OCI-LY7 (cell line): ENCODE data around the gene VMAC. TPM values are rescaled to one million over a fixed set of nuclear protein-coding genes. Genes with fewer than 3 reads are reported as not detected.
A peak's percentile ranks its signal among the peaks of the same experiment; 100 is the strongest.

Experiments used
- BruUV-seq: library from RNA; stranded (reverse); fragments of 400-500 nt; replicated peaks from 2 replicates; lab custom pipeline; 2021; lab: Mats Ljungman, UMichigan
- CTCF ChIA-PET: fragments of 300-600 bp; sonication (Branson Sonifier 250); formaldehyde crosslinking; loops from one replicate; lab custom pipeline; 2022; ENCODE audit warnings: antibody characterized with exemption; ENCODE audit not compliant: unreplicated experiment; lab: Charles Lee
- POLR2A ChIA-PET: fragments of 300-600 bp; sonication (Branson Sonifier 250); formaldehyde crosslinking; loops from one replicate; lab custom pipeline; 2022; ENCODE audit warnings: antibody characterized with exemption; lab: Charles Lee
- DNase-seq: peaks from one replicate; pipeline ENCODE4 v3.0.0-alpha.2; 2015; ENCODE audit warnings: low spot score
- H2AFZ ChIP-seq: fragments of 200-600 bp; sonication (generic), shearing (Covaris generic); 2 replicates; pipeline ENCODE4 v1.6.1; 2014; ENCODE audit warnings: mild to moderate bottlenecking, antibody characterized with exemption, low read length, moderate library complexity
- H3K27ac ChIP-seq: fragments of 200-600 bp; sonication (generic); 2 replicates; pipeline ENCODE4 v1.5.1; 2014; ENCODE audit warnings: mixed run types, low read depth, mild to moderate bottlenecking, moderate library complexity, low read length, inconsistent platforms; ENCODE audit not compliant: poor library complexity, severe bottlenecking
- H3K36me3 ChIP-seq: fragments of 200-600 bp; sonication (generic); 2 replicates; pipeline ENCODE4 v1.6.1; 2014; ENCODE audit warnings: mild to moderate bottlenecking, antibody characterized with exemption, low read length, moderate library complexity, mixed read lengths; ENCODE audit not compliant: insufficient read depth
- H3K4me1 ChIP-seq: fragments of 200-600 bp; sonication (generic); 2 replicates; pipeline ENCODE4 v1.5.1; 2014; ENCODE audit warnings: mild to moderate bottlenecking, low read length; ENCODE audit not compliant: insufficient read depth, poor library complexity, severe bottlenecking
- H3K4me2 ChIP-seq: fragments of 200-600 bp; sonication (generic); 2 replicates; pipeline ENCODE4 v1.6.1; 2014; ENCODE audit warnings: mild to moderate bottlenecking, low read length
- H3K4me3 ChIP-seq: fragments of 200-600 bp; sonication (generic); 2 replicates; pipeline ENCODE4 v1.5.1; 2014; ENCODE audit warnings: mild to moderate bottlenecking, low read depth, low read length; ENCODE audit not compliant: poor library complexity, severe bottlenecking
- H3K79me2 ChIP-seq: fragments of 200-600 bp; sonication (generic); 2 replicates; pipeline ENCODE4 v1.6.1; 2016; ENCODE audit warnings: low read depth, mild to moderate bottlenecking, low read length, moderate library complexity, mixed read lengths; ENCODE audit not compliant: insufficient read depth
- H3K9me2 ChIP-seq: fragments of 200-600 bp; sonication (generic); 2 replicates; pipeline ENCODE4 v1.6.1; 2016; ENCODE audit warnings: mild to moderate bottlenecking, low read length, mixed read lengths; ENCODE audit not compliant: insufficient read depth
- H3K9me3 ChIP-seq: fragments of 200-600 bp; sonication (generic); 2 replicates; pipeline ENCODE4 v1.6.1; 2014; ENCODE audit warnings: mild to moderate bottlenecking, mixed run types, low read length, mixed read lengths
- H4K20me1 ChIP-seq: fragments of 200-600 bp; sonication (generic); 2 replicates; pipeline ENCODE4 v1.6.1; 2014; ENCODE audit warnings: mild to moderate bottlenecking, antibody characterized with exemption, low read length, moderate library complexity, mixed read lengths; ENCODE audit not compliant: insufficient read depth
- CTCF ChIP-seq: fragments of 200-600 bp; sonication (generic); conservative IDR thresholded peaks from 2 replicates; pipeline ENCODE4 v1.5.1; 2014; ENCODE audit warnings: mild to moderate bottlenecking, antibody characterized with exemption, low read length, moderate library complexity, mixed read lengths
- EZH2phosphoT487 ChIP-seq: fragments of 200-600 bp; sonication (generic); IDR thresholded peaks from 2 replicates; pipeline ENCODE4 v1.6.1; 2018; ENCODE audit warnings: low read depth, borderline replicate concordance, mild to moderate bottlenecking, mixed run types, antibody characterized with exemption, low read length, moderate library complexity, mixed read lengths
- intact Hi-C: fragments of 100-400 bp; cut with micrococcal nuclease; formaldehyde crosslinking; loops from one replicate; pipeline ENCODE4 v1.10.0; 2022; ENCODE audit not compliant: unreplicated experiment
- total RNA-seq, 2 experiments: library from RNA; depleted of rRNA in 1 of 2; stranded (reverse); fragments of >200 nt in 1 of 2; shearing (Covaris generic) in 1 of 2; gene quantifications; 2 replicates each; pipeline ENCODE4 v1.2.3, GENCODE V29; 2014 to 2022

Gene VMAC
- total RNA-seq, 2 experiments from 2014 or later = 6.0 to 6.8 TPM

DNA sequence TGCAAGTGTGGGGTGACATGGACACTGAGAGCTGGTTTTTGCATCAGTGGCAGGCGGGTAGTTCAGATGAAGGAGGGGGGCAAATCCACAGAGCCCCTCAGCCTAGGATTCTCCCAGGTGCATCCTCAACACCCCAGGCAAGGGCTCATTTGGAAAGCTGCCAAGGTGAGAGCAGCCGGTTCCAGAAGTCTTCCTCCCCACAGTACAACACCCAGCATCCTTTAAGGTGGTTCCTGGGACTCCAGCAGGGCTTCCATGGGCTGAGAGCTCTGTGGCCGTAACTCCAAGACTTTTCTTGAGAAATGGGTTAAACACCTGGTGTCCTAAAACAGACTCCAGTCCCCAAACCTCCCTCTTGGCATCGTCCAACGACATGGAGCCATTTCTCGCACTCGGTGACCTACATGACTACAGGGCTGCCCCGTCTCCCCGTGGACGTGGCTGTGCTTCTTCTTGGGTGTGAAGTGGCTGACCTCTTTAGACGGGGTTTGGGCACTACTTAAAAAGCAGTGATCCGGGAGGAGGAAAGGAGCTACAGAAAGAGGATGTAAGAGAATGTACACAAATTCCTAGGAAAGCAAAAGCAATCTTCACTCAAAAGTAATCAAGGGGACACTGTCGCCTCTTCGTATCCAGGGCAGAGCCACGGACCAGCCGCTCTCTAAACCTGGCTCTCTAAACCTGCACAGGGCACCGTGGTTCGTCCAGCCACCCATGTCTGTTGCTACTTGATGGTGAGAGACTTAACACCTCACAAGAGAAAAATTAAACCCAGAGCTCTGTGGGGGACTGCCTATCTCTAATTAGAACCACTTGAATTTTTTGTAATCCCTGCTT is 47.7 kb downstream of the VMAC start:
- no peak for TF ChIP-seq CTCF
- no peak for TF ChIP-seq EZH2phosphoT487
- DNase-seq = no peak
- no TSS peak for BruUV-seq
- Histone ChIP-seq H4K20me1 (no peaks in the 10 kb centered on the region; the same call in 1 of the 2 replicates), H3K9me3 (no peaks in the 10 kb centered on the region), H3K4me3 (peak overlapping the region; percentile 58), H3K4me1 (peaks cover 95% of the 10 kb centered on the region), H3K27ac (peak overlapping the region; percentile 96), H3K9me2 (no peaks in the 10 kb centered on the region), H3K4me2 (peak overlapping the region; percentile 80), H2AFZ (no peak overlapping the region), H3K36me3 (peaks cover 39% of the 10 kb centered on the region; the same call in 1 of the 2 replicates), H3K79me2 (peaks cover 93% of the 10 kb centered on the region)
- intact Hi-C loops = loop anchor here (5.0 kb wide), 1 partner anchor 50 kb away; the partner anchor contains the start of genes NDUFA11 and VMAC
- ChIA-PET CTCF (interaction anchor here (0.7 to 1.2 kb wide), 3 partner anchors 61 to 263 kb away, joined by 3 to 4 read pairs (median 3); no protein-coding TSS in a partner anchor), POLR2A (interaction anchor here (0.6 to 1.8 kb wide), 6 partner anchors 14 to 483 kb away, joined by 3 to 7 read pairs (median 4); no protein-coding TSS in a partner anchor)

DNA sequence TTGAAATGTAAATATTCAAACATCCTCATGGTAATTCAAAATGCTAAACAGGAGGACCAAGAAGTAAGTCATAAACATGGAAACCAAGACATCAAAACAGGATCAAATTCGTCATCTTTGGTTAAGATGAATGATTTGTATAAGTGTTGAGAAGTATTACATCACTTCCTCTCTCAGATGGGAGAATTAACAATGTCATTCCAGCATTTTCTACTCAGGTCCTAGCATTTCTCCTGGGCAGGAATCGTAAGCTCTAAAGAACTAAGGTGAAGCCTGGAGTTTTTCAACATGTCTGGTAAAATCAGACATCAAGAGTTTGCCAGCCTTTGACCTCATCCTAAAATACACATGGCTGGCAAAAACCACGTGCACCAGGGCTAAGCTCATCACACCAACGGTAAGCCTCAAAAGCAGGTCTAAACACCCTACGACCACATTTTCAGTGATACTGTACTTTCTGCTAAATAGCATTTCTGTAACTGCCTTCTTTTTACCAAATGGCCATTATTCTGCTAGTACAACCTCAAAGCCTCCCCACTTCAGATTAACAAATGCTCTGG is 48.4 kb downstream of the VMAC start:
- POLR2A ChIA-PET = interaction anchor here (0.7 to 1.2 kb wide), 2 partner anchors 49 to 126 kb away, joined by 3 read pairs; no protein-coding TSS in a partner anchor

More for the DNA sequence above, 48.4 kb downstream of the VMAC start:
- Histone ChIP-seq H3K9me2 (no peaks in the 10 kb centered on the region), H3K27ac (peak overlapping the region; percentile 96), H3K4me1 (peaks cover 88% of the 10 kb centered on the region), H4K20me1 (no peaks in the 10 kb centered on the region; the same call in 1 of the 2 replicates), H3K4me2 (peak overlapping the region; percentile 80), H3K4me3 (peak overlapping the region; percentile 1), H3K79me2 (peaks cover 93% of the 10 kb centered on the region), H3K9me3 (no peaks in the 10 kb centered on the region), H3K36me3 (peaks cover 38% of the 10 kb centered on the region; the same call in 1 of the 2 replicates), H2AFZ (no peak overlapping the region)
- TF ChIP-seq EZH2phosphoT487 = no peak
- no peak for TF ChIP-seq CTCF
- CTCF ChIA-PET = interaction anchor here (0.7 kb wide), 1 partner anchor 264 kb away, joined by 4 read pairs; no protein-coding TSS in a partner anchor
- intact Hi-C loops = loop anchor here (5.0 kb wide), 1 partner anchor 51 kb away; the partner anchor contains the start of genes NDUFA11 and VMAC
- TSS peak; percentile 22 for BruUV-seq
- no peak for DNase-seq
